GM12878 (cell line): Measurements from ENCODE around the gene EDC4. TPM values are rescaled to one million over a fixed set of nuclear protein-coding genes. Genes with fewer than 3 reads are reported as not detected.
A peak's percentile ranks its signal among the peaks of the same experiment; 100 is the strongest.

Source experiments
- BACH1 ChIP-seq: fragments of 450-650 bp; IDR thresholded peaks from 2 replicates; pipeline ENCODE4 v1.6.1; 2017; ENCODE audit warnings: mild to moderate bottlenecking, borderline replicate concordance
- BCL11A ChIP-seq: IDR thresholded peaks from 2 replicates; pipeline ENCODE4 v1.6.1; 2011; ENCODE audit warnings: low read depth, low read length
- BHLHE40 ChIP-seq, 2 experiments: fragments of 450-650 bp in 1 of 2; IDR thresholded peaks; 2 replicates each; pipeline ENCODE4 v1.6.1; 2011 to 2017; ENCODE audit warnings: low read depth in 2 of 2, borderline replicate concordance in 1 of 2, improper control_type of control experiment in 1 of 2, low read length in 1 of 2, mild to moderate bottlenecking in 1 of 2
- BMI1 ChIP-seq: fragments of 450-650 bp; IDR thresholded peaks from 2 replicates; pipeline ENCODE4 v1.6.1; 2016; ENCODE audit warnings: mild to moderate bottlenecking, moderate library complexity, borderline replicate concordance
- CHD2 ChIP-seq: IDR thresholded peaks from 2 replicates; pipeline ENCODE4 v1.6.1; 2011; ENCODE audit warnings: low read depth, low read length, improper control_type of control experiment, borderline replicate concordance
- CREM ChIP-seq: IDR thresholded peaks from 2 replicates; pipeline ENCODE4 v1.6.1; 2014; ENCODE audit warnings: antibody characterized with exemption, low read depth
- EGR1 ChIP-seq, 2 experiments: IDR thresholded peaks; 1 replicate in 1 of 2; 2 replicates in 1 of 2; pipeline ENCODE4 v1.6.1; 2011 to 2012; ENCODE audit warnings: low read depth in 2 of 2, low read length in 2 of 2, borderline replicate concordance in 1 of 2, mild to moderate bottlenecking in 1 of 2, moderate library complexity in 1 of 2
- IRF3 ChIP-seq: fragments of 450-650 bp; IDR thresholded peaks from 2 replicates; pipeline ENCODE4 v1.6.1; 2014; ENCODE audit warnings: mild to moderate bottlenecking
- KAT2A ChIP-seq: conservative IDR thresholded peaks from 2 replicates; pipeline ENCODE4 v1.6.1; 2011; ENCODE audit warnings: low read depth, low read length; ENCODE audit not compliant: control insufficient read depth
- KLF5 ChIP-seq: fragments of 450-650 bp; IDR thresholded peaks from 2 replicates; pipeline ENCODE4 v1.6.1; 2014; ENCODE audit warnings: mild to moderate bottlenecking; ENCODE audit not compliant: partially characterized antibody
- MTA2 ChIP-seq: fragments of 450-650 bp; IDR thresholded peaks from 2 replicates; pipeline ENCODE4 v1.6.1; 2016; ENCODE audit warnings: low read depth, mild to moderate bottlenecking, moderate library complexity
- RELA ChIP-seq: fragments of 450-650 bp; IDR thresholded peaks from 2 replicates; pipeline ENCODE4 v1.8.0; 2014; ENCODE audit warnings: borderline replicate concordance; ENCODE audit not compliant: partially characterized antibody
- WRNIP1 ChIP-seq: IDR thresholded peaks from 2 replicates; pipeline ENCODE4 v1.6.1; 2011; ENCODE audit warnings: low read depth, low read length, improper control_type of control experiment, borderline replicate concordance
- ZBED1 ChIP-seq: IDR thresholded peaks from 2 replicates; pipeline ENCODE4 v1.6.1; 2016; ENCODE audit warnings: borderline replicate concordance
- ZNF592 ChIP-seq: fragments of 450-650 bp; IDR thresholded peaks from 2 replicates; pipeline ENCODE4 v1.6.1; 2017; ENCODE audit warnings: mild to moderate bottlenecking, moderate library complexity
- polyA plus RNA-seq, 11 experiments: library from polyadenylated mRNA; depleted of rRNA in 4 of 11; unstranded in 6 of 11; stranded (reverse) in 5 of 11; fragments of >200 nt; fragmentation: Nextera tagmentation in 4 of 11; fragmentation: Illumina TruSeq in 1 of 11; extraction: Ambion mirVana in 4 of 11; extraction: Trizol in 1 of 11; gene quantifications; 1 replicate in 1 of 11; 2 replicates in 10 of 11; pipeline versions ENCODE4 v1.2.1 to v1.2.3, GENCODE V29; 2011 to 2016; ENCODE audit warnings: inconsistent platforms in 2 of 11, missing spikeins in 2 of 11, low read depth in 1 of 11
- total RNA-seq, 4 experiments: library from RNA; depleted of rRNA in 3 of 4; stranded (reverse); fragments of >200 nt in 3 of 4; fragmentation: Illumina TruSeq in 1 of 4; extraction: Trizol in 1 of 4; gene quantifications; 2 replicates each; pipeline versions ENCODE4 v1.2.1 to v1.2.3, GENCODE V29; 2013 to 2021

Gene EDC4
- total and polyA plus RNA-seq, 10 of the 15 experiments (the other 5 are each of a cell fraction or from before 2014, with no cell fraction given), result 1.2 to 86.0 (median 53.4) TPM

GRCh38 chr16:67872631-67873434 lies at the start of gene EDC4 (continued):
- TF ChIP-seq BACH1, result peak; percentile 92
- peak; percentile 68; the same call in 1 of the 2 replicates for TF ChIP-seq CREM
- 0 out of 2 replicates have a peak, but pooled peaks have one; percentile 31 for TF ChIP-seq MTA2
- TF ChIP-seq ZNF592, result no peak
- peak; percentile 58; the same call in 1 of the 2 replicates for TF ChIP-seq IRF3
- TF ChIP-seq EGR1 (IDR thresholded peaks at IDR 0.05; ENCODE audit: borderline replicate concordance in 1 of 2, low read depth in 2 of 2, low read length in 2 of 2), result peak; percentile 66 to 99
- no peak; the same call in 1 of the 2 replicates for TF ChIP-seq ZBED1
- TF ChIP-seq BMI1, result no peak
- TF ChIP-seq WRNIP1, result no peak
- no peak for TF ChIP-seq BCL11A
- peak; percentile 15 to 57; a peak in 1 of 4 replicates for TF ChIP-seq BHLHE40 (IDR thresholded peaks at IDR 0.05; ENCODE audit: borderline replicate concordance in 1 of 2, low read depth in 2 of 2, low read length in 1 of 2)
- peak; percentile 92 for TF ChIP-seq RELA
- TF ChIP-seq KAT2A, result no peak
- no peak for TF ChIP-seq KLF5
- TF ChIP-seq CHD2, result peak; percentile 74
